HG03280 (cell line): ENCODE results near the gene RORC.
"Not testable (repeated sequence)": the region's sequence is repeated elsewhere in the genome, so short reads cannot be mapped to it uniquely, and the experiment has no call there.

ENCODE experiments used
- ATAC-seq: cut with Tn5 transposase; IDR thresholded peaks from one replicate; pipeline ENCODE4 v1.9.1; 2021; ENCODE audit warnings: mild to moderate bottlenecking, moderate library complexity; ENCODE audit not compliant: unreplicated experiment

RORC gene

DNA sequence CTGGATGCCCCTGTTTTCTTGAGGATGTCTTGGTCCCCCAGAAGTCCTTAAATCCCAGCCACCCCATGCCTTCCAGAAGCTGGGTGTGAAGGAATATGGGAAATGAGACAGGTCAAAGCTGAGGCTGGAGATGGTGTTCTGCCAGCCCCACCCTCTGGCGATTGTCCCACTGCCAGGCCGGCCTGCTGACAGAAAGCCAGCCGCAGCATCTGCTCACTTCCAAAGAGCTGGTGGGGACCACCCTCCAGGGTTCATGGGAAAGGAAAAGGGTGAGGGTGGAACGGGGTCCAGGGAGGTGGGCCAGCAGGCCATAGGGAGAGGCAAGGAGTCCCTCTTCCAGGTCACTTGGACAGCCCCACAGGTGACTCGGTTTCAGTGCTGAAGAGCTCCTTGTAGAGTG lies 24.5 kb downstream of the RORC start:
- no peak for ATAC-seq

DNA sequence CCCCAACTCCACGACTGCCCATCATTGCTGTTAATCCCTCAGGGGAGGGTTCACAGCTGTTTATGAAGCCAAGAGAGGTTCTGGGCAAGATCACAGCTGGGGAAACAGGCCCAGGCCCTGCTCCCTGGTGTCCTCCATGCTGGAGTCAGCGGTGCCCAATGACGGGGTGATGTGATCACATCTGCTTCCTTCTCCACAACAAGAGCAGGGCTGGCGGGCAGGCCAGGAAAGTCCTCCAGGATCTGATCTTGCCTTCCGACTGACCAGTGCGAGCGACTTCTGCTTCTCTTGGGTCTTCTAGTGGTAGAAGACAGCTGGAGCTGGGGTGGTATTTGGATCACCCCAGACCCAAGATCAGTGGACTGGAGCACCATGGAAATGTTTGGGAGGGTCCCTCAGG lies 25.4 kb downstream of the RORC start:
- no peak for ATAC-seq

DNA sequence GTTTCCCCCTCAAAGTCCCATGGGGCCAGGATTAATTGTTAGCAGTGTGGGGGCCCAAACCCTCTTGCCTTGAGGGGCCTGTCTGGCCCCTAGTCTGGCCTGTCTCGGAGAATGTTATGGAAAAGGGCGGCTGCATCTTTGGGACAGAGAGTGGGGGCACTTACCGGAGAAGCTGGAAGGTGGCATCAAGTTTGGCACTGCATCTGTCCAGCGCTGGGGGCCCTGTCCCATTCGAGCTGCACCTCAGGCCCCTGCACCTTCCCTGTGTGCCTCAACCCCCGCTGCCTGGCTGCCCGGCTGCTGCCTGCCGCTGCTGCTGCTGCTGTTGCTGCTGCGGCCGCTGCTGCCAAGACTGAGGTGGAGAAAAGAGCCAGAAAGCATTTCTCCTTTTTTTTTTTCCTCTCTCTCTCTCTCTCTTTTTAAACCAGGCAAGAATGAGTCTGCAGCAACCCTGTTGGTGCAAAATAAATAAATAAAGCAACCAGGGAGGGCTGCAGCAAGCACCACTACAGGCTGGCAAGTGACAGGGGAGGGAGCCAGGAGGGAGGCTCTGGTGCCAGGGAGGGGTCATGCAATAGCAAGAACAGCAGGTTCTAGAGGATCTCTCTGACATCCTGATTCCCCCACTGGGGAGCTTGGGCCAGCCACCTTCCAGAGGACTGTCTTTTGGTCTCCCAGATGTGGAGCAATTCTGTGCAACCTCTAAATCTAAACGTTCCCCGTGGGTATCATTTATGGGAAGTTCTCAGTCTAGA lies 26.4 kb downstream of the RORC start, which contains the start of gene LINGO4:
Gene LINGO4, minus strand, starts transcription at position 354 of the 755 bp plus-strand sequence. CDS start 2,715 bp downstream, outside the sequence.
- no peak for ATAC-seq

DNA sequence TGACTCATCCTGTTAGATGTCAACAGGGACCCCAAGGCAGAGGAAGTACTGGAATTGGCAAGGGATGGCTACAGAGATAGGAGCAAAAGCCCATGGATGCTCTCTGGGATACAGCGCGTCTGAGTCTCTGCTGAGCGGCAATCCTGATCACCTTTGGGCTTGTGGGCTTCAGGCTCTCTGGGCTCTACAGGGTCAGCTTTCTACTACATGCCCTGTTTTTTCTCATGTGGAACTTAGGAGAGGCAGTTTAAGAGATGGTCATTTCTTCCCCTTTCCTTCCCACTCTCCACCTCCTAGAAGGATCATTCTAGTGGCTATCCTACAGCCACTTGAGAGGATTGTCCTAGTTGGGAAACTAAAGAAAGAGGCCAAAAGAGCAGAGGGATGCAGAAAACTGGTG lies 27.7 kb downstream of the RORC start:
- no peak for ATAC-seq

DNA sequence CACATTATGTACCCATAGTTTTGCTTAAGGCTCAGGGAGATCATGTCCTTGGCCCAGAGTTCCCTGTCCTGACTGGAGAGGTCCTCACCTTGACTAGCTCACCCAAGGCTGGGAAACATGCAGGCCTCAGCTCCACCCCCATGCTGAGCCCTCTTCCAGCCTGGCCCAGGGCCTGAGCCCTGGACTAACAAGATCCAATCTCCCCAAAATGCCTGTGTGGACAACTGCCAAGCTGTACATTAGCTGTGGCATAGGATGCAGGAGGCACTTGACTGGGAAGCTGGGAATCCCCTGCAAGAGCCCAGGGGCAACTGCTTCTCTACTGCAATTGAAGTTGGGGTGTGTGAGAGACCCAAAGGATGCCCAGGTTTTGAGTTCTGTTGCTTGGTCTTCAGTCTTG lies 28.4 kb downstream of the RORC start:
- no peak for ATAC-seq

DNA sequence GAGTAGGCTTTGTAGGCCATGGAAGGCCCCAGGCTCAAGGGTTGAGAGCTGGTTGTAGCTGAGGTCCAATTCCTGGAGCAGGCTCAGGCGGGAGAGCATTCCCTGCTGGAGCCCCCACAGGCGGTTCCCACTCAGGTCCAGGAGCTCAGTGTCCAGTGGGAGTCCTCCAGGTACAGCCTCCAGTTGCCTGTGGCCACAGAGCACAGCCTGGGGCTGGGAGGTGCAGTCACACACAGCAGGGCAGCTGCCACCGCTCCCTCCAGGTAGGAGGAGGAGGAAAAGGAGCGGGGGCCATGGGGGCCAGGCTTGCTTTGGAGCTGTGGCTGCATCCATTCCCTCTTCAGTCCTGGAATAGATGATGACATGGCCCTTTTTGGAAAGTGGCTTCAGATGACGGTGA lies 29.2 kb downstream of the RORC start:
- ATAC-seq = no peak

DNA sequence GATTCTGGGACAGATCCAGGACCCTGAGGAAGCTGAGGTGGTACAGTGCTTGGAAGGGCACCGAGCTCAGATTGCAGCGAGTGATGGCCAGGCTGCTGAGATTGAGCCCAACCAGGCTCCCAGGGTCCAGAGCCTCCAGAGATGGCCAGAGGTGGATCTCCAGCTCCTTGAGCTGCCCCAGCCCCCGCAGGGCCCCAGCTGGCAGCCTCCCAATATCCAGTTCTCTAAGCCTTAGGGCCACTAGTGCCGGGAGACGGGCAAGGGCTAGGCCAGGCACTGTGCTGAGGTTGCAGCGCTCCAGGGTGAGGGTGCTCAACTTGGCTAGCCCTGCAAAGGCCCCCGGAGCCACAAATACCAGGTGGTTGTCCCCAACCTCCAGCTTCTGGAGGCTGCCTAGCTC lies 29.8 kb downstream of the RORC start:
- no peak for ATAC-seq

DNA sequence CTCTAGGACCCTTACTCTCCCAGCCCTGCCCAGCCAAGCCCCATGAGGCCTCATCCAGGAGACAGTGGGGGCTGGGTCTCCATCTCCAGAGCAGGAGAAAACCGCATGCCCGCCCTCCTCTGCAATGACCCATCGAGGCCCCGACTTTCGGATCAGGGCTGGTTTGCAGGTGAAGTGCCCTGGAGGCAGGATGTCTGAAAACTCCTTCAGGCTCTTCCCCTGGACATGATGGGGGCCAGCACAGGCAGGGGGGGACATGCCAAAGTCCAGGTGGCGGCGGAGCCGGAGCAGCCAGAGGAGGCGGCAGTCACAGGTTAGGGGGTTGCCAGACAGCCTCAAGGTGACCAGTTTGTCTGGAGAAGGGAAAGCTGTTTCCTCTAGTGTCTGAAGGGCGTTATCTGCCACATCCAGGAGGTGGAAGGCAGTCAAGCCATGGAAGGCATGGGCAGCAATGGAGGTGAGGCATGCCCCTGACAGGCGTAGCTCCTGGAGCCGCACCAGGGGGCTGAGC lies 30.2 kb downstream of the RORC start:
- ATAC-seq = no peak

DNA sequence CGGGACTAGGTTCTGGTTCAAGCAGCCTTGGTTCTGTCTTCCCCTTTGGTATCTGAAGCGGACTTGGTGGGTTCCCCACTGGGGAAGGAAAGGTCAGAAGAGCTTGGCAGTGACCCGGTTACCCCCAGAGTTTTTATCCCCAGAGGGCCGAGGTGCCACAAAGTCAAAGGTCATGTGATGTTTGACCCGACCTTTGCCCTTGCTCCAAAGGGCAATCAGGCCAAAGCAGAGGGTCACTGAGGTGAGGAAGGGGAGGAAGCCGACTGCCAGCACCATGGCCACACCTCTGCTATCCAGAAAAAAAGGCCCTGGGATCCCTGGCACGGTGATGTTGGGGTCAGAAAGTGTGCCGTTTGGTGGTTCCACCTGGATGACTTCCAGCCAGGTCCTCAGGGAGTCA lies 30.8 kb downstream of the RORC start:
- no peak for ATAC-seq

DNA sequence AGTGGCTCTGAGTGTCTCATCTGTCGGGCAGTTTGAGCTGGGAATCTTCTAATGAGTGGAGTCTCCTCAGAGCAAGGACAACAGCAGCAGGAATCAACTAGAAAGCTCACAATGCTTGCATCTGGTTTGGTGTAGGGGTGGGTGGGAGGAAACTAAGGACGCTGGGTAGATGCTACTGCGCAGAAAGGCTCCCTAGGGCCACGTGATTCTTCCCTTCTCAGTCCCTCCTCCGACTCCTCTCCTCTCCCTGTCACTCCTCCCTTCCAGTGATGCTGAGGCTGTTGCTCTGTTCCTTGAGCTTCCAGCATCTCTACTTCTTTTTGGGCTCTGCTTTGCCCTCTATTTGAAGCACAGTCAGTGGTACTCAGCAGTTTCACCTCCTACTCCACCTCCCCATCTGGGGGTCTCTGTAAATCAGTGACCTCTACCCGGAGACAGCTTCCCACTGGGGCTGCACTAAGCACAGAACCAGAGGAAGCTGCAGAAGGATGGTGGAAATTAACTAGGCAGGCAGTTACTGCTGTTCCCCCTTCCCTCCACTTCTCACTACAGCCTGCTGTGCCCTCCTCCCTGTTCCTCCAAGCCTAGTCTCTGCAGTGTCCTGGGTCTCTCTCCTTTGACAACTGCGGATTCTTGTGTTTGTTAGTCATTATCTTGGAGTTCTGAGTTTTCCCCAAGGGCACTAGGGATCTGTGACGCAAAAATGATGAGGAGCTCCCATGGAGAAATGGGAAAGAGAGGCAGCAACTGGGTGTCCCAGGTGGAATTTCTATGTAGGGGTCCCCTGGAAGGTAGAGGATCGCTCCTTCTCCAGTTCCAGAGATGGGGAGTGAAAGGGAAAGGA lies 32.2 kb downstream of the RORC start:
- no peak for ATAC-seq

DNA sequence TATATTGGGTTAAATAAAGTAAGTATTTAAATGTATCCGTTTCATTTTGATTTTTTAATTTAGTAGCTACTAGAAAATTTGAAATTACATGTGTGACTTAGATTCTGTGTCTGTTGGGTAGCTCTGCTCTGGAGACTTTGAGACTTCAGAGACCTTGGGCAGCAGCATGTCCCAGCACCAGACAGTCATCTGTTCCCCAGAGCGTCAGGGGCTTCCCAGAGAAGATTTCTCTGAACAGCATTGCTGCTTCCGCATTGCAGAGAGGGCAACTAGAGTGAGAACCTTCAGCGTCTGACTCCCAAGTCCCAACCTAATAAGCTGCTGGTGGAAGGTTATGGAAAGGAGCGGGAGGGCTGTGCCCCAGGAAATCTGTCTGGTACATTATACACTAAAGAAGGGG lies 33.0 kb downstream of the RORC start:
- no peak for ATAC-seq

DNA sequence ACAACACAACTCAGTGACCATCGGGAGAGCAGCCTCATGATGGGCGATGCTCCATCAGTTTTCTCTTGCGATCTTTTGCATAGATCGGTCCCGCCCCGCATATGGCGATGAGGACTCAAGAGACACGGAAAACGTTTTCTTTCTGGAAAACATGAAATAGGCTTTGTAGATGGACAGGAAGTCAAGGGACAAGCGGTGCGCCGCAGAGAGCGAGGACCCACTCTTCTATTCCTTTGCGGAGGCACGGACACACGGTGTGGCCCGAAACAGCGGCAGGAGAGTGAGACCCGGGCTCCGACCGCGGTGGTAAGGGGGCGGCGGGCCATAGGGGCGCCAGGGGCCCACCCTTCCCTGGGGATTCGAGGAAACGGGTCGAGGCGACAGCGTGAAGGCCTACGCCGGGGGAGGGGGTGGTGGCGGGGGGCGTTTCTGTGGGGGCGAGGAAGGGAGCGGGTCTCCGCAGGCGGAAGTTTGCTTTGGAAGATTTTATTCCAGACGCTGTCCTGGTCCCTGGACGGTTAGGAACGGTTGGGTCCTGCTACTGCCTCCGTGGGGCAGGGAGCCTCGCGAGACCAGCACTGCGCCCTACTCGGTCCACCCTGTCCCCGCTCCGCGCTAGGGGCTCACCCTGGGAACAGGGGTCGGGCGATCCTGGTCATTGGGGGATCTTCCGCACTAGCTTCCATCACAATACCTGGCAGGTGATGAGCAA lies 40.5 kb downstream of the RORC start:
- ATAC-seq = peak; percentile 8

DNA sequence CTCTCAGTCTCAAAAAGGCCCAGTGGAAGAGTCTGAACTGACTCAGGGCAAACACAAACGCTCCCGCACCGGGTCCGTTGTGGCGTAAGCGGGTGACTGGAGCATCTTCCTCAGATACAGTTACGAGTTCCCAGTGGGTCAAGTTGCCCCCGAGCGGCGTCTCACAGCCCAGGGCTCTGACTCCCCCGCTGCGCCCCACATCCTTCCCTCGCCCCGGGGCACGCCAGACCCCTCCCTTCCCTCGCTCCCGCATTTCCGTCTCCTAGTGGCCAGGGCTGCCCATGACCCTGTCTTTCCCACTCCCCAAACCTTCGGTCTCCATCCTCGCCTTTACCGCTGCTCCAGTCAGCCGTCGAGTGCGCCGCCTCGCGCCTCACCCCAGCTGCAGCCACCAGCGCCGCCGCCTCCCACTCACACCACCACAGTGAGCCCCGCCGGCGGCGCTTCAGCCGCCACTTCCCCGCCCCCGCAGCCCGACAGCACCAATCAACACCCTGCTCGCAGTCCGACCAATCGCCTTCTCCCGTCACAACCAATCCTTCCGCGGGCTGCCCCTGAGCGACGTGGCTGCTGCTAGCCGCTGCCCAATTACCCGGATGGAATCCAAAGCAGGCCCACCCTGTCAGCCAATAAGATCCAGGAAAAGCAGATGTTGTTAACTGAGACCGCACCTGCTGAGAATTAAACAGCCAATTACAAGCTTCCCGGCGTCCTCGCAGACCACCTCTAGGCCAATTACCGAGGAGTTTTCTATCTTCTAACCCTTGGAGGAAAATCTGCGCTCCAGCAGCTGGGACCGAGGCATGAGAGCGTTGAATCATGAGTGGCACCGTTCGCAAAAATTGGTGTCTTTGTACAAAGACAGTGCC lies 41.3 kb downstream of the RORC start, which contains the start of gene TDRKH:
Gene TDRKH, minus strand, starts transcription at position 430 of the 869 bp plus-strand sequence. CDS start 7,478 bp downstream, outside the sequence.
- ATAC-seq = peak; percentile 97

DNA sequence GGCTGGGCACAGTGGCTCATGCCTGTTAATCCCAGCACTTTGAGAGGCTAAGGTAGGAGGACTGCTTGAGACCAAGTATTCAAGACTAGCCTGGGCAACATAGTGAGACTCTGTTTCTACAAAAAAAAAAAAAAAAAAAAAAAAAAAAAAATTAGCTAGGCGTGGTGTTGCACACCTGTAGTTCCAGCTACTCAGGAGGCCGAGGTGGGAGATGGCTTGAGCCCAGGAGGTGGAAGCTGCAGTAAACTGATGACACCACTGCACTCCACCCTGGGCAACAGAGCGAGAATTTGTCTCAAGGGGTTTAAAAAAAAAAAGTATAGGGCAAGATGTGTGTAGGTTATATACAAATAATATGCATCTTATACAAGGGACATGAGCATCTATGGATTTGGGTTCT lies 43.9 kb downstream of the RORC start:
- ATAC-seq = no peak

DNA sequence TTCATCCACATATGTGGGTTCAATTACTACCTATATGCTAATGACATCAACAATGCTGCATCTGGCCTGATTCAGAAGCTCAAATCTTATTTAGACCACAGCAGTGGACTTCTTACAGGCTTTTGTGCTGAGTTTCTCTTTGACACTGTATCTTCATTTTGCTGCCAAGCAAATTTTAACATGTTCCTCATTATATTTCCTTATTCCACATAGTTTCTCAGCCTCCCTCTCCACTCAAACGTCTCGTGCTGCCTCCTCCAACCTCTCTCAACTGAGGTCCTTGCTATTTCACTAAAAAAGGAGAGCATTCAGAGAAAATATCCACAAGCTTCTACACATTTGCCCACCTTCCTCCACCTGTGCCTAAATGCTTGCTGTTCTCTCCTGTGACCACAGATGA lies 47.8 kb downstream of the RORC start:
- ATAC-seq = no peak

DNA sequence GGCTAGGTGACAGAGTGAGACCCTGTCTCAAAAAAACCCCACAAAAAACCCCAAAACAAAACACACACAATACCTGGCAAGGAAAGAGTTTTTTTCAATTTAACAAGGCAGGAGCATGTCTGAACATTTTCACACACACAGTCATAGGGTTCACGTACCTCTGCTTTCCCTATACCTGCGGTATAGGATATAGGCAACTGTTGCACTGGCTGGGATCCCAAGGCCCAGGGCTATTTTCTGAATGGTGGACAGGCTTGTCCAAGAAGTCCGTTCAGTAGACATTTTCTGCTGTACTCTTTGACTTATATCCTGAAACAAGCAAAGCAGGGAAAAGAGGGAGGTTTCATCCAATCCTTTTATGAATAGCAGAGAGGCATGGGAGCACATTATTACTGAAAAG lies 48.9 kb downstream of the RORC start:
- no peak for ATAC-seq

DNA sequence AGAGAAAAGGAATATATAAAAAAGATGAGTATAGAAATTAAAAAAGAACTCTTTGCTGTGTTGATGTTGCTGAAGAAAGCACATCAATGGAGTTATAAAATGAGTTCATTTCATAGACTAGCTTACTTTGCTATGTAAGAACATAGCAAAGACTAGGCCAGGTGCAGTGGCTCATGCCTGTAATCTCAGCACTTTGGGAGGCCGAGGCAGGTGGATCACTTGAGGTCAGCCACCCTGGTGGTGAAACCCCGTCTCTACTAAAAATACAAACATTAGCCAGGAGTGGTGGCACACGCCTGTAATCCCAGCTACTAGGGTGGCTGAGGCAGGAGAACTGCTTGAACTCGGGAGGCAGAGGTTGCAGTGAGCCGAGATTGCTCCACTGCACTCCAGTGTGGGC lies 49.6 kb downstream of the RORC start:
- not testable (repeated sequence) for ATAC-seq

DNA sequence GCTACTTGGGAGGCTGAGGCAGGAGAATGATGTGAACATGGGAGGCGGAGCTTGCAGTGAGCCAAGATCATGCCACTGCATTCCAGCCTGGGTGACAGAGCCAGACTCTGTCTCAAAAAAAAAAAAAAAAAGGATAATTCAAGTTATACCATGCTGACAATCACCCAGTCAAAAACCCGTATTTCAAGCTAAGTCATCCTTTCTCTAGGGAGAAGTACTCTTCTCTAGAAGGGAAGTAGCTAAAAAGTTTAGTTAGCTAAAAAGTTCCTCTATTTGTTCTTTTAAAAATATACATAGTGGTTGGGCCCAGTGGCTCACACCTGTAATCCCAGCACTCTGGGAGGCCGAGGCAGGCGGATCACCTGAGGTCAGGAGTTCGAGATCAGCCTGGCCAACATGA lies 50.9 kb downstream of the RORC start:
- ATAC-seq = not testable (repeated sequence)

DNA sequence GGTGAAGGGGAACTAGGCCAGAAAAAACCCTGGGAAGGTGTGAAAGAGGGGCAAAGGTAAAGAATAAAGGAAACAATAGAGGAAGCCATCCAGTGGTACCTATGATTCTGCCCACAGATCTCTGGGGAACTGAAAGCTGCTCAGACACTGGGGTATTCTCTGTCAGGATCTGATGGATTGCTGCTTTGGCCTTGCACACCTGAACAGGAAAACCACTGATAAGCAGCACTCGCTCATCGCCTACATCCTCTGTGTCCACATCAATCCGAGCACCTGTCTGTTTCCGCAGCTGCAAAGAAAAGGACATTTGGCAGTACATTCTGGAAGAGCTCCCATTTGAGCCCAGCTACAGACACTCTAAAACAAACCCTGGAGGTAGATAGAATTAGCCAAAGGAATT lies 51.8 kb downstream of the RORC start:
- ATAC-seq = no peak

DNA sequence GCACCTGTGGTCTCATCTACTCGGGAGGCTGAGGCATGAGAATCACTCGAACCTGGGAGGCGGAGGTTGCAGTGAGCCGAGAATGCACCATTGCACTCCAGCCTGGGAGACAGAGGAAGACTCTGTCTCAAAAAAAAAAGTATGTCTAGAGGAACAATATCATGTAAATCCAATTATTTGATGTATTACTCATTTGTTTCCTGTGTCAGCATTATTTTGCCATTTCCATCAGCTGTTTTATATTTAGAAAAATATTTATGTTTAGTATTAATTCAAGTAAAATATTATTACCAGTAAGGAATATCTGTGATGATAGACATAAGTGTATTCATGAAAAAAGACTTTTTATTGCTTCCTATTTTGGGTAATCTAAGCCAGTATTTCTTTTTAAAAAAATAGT lies 54.3 kb downstream of the RORC start:
- no peak for ATAC-seq
